Erythroblast (primary cell): ENCODE measurements around the gene TEX38.
"Not testable (repeated sequence)": the region's sequence is repeated elsewhere in the genome, so short reads cannot be mapped to it uniquely, and the experiment has no call there.

Source experiments
- DNase-seq, 2 experiments: peaks; one replicate each; lab custom pipeline; 2025; lab: John Stamatoyannopoulos, UW
- GATA1 ChIP-seq: IDR thresholded peaks from 2 replicates; pipeline ENCODE4 v1.6.1; 2011; ENCODE audit warnings: low read depth, mild to moderate bottlenecking, control low read depth, low read length, moderate library complexity
- POLR2A ChIP-seq: IDR thresholded peaks from 2 replicates; pipeline ENCODE4 v1.6.1; 2011; ENCODE audit warnings: mild to moderate bottlenecking, low read length

TEX38 gene

GRCh38 chr1:46650491-46650890 lies 21.2 kb upstream of the TEX38 start:
- TF ChIP-seq GATA1 (no peak), POLR2A (no peak)
- DNase-seq, result no peak

GRCh38 chr1:46651152-46651551 lies 20.5 kb upstream of the TEX38 start:
- DNase-seq, result not testable (repeated sequence)

GRCh38 chr1:46652321-46653100 lies 19.1 kb upstream of the TEX38 start:
- DNase-seq, result no peak
- no peak for TF ChIP-seq GATA1
- no peak for TF ChIP-seq POLR2A

- TF ChIP-seq POLR2A, result no peak
- TF ChIP-seq GATA1, result no peak
- no peak for DNase-seq
These were observed 18.2 kb upstream of the TEX38 start for GRCh38 chr1:46653405-46653958.

GRCh38 chr1:46654012-46654411 lies 17.6 kb upstream of the TEX38 start:
- no peak for DNase-seq
- no peak for TF ChIP-seq POLR2A
- no peak for TF ChIP-seq GATA1

- DNase-seq, result not testable (repeated sequence)
These were observed 17.0 kb upstream of the TEX38 start for GRCh38 chr1:46654698-46655097.

- DNase-seq, result no peak
- TF ChIP-seq POLR2A, result no peak
- TF ChIP-seq GATA1, result no peak
These were observed 15.8 kb upstream of the TEX38 start for GRCh38 chr1:46655848-46656247.

GRCh38 chr1:46656643-46657042 lies 15.0 kb upstream of the TEX38 start:
- TF ChIP-seq GATA1, result no peak
- no peak for TF ChIP-seq POLR2A
- DNase-seq, result no peak

GRCh38 chr1:46657775-46658174 lies 13.9 kb upstream of the TEX38 start:
- TF ChIP-seq GATA1 (no peak), POLR2A (no peak)
- no peak for DNase-seq

- TF ChIP-seq POLR2A (no peak), GATA1 (no peak)
- DNase-seq, result no peak
These were observed 12.3 kb upstream of the TEX38 start for GRCh38 chr1:46659307-46659870.

GRCh38 chr1:46660116-46660515 lies 11.5 kb upstream of the TEX38 start:
- DNase-seq, result not testable (repeated sequence)

- not testable (repeated sequence) for DNase-seq
These were observed 8.7 kb upstream of the TEX38 start for GRCh38 chr1:46662919-46663318.

GRCh38 chr1:46665983-46666382 lies 5.7 kb upstream of the TEX38 start:
- no peak for DNase-seq
- no peak for TF ChIP-seq GATA1
- no peak for TF ChIP-seq POLR2A

GRCh38 chr1:46667782-46668760 lies 3.6 kb upstream of the TEX38 start, which contains the start of gene ATPAF1:
TSS of gene ATPAF1 (minus strand) at chr1:46668364. CDS start at chr1:46668322, 42 bp downstream.
- DNase-seq, result peak; percentile 85 to 91
- TF ChIP-seq GATA1, result no peak
- TF ChIP-seq POLR2A, result peak; percentile 72

- DNase-seq, result peak; percentile 38 to 50
- no peak for TF ChIP-seq POLR2A
- TF ChIP-seq GATA1, result no peak
These were observed 1.5 kb upstream of the TEX38 start for GRCh38 chr1:46670134-46670533.
